Hepatocyte (in vitro differentiated cells): Measurements from ENCODE around the gene WFDC12.
"Not testable (repeated sequence)": the region's sequence is repeated elsewhere in the genome, so short reads cannot be mapped to it uniquely, and the experiment has no call there.

Source experiments
- CTCF ChIP-seq: fragments of 200-600 bp; sonication (generic); IDR thresholded peaks from 2 replicates; pipeline ENCODE4 v1.5.1; 2016; ENCODE audit warnings: antibody characterized with exemption, mild to moderate bottlenecking; ENCODE audit not compliant: poor library complexity
- EZH2 ChIP-seq: fragments of 200-600 bp; sonication (generic); IDR thresholded peaks from 2 replicates; pipeline ENCODE4 v1.6.1; 2016; ENCODE audit warnings: antibody characterized with exemption, mild to moderate bottlenecking, borderline replicate concordance

- not testable (repeated sequence) for TF ChIP-seq EZH2, CTCF
Observed at GRCh38 chr20:45139733-45140375, 15.6 kb upstream of the WFDC12 start.
